OCI-LY7 (cell line): ENCODE measurements around the gene CPT1A. TPM values are rescaled to one million over a fixed set of nuclear protein-coding genes. Genes with fewer than 3 reads are reported as not detected.
A peak's percentile ranks its signal among the peaks of the same experiment; 100 is the strongest.

ENCODE experiments used
- BruUV-seq: library from RNA; stranded (reverse); fragments of 400-500 nt; replicated peaks from 2 replicates; lab custom pipeline; 2021; lab: Mats Ljungman, UMichigan
- CTCF ChIA-PET: fragments of 300-600 bp; sonication (Branson Sonifier 250); formaldehyde crosslinking; loops from one replicate; lab custom pipeline; 2022; ENCODE audit warnings: antibody characterized with exemption; ENCODE audit not compliant: unreplicated experiment; lab: Charles Lee
- POLR2A ChIA-PET: fragments of 300-600 bp; sonication (Branson Sonifier 250); formaldehyde crosslinking; loops from one replicate; lab custom pipeline; 2022; ENCODE audit warnings: antibody characterized with exemption; lab: Charles Lee
- DNase-seq: peaks from one replicate; pipeline ENCODE4 v3.0.0-alpha.2; 2015; ENCODE audit warnings: low spot score
- H2AFZ ChIP-seq: fragments of 200-600 bp; sonication (generic), shearing (Covaris generic); 2 replicates; pipeline ENCODE4 v1.6.1; 2014; ENCODE audit warnings: mild to moderate bottlenecking, antibody characterized with exemption, low read length, moderate library complexity
- H3K27ac ChIP-seq: fragments of 200-600 bp; sonication (generic); 2 replicates; pipeline ENCODE4 v1.5.1; 2014; ENCODE audit warnings: mixed run types, low read depth, mild to moderate bottlenecking, moderate library complexity, low read length, inconsistent platforms; ENCODE audit not compliant: poor library complexity, severe bottlenecking
- H3K36me3 ChIP-seq: fragments of 200-600 bp; sonication (generic); 2 replicates; pipeline ENCODE4 v1.6.1; 2014; ENCODE audit warnings: mild to moderate bottlenecking, antibody characterized with exemption, low read length, moderate library complexity, mixed read lengths; ENCODE audit not compliant: insufficient read depth
- H3K4me1 ChIP-seq: fragments of 200-600 bp; sonication (generic); 2 replicates; pipeline ENCODE4 v1.5.1; 2014; ENCODE audit warnings: mild to moderate bottlenecking, low read length; ENCODE audit not compliant: insufficient read depth, poor library complexity, severe bottlenecking
- H3K4me2 ChIP-seq: fragments of 200-600 bp; sonication (generic); 2 replicates; pipeline ENCODE4 v1.6.1; 2014; ENCODE audit warnings: mild to moderate bottlenecking, low read length
- H3K4me3 ChIP-seq: fragments of 200-600 bp; sonication (generic); 2 replicates; pipeline ENCODE4 v1.5.1; 2014; ENCODE audit warnings: mild to moderate bottlenecking, low read depth, low read length; ENCODE audit not compliant: poor library complexity, severe bottlenecking
- H3K79me2 ChIP-seq: fragments of 200-600 bp; sonication (generic); 2 replicates; pipeline ENCODE4 v1.6.1; 2016; ENCODE audit warnings: low read depth, mild to moderate bottlenecking, low read length, moderate library complexity, mixed read lengths; ENCODE audit not compliant: insufficient read depth
- H3K9me2 ChIP-seq: fragments of 200-600 bp; sonication (generic); 2 replicates; pipeline ENCODE4 v1.6.1; 2016; ENCODE audit warnings: mild to moderate bottlenecking, low read length, mixed read lengths; ENCODE audit not compliant: insufficient read depth
- H3K9me3 ChIP-seq: fragments of 200-600 bp; sonication (generic); 2 replicates; pipeline ENCODE4 v1.6.1; 2014; ENCODE audit warnings: mild to moderate bottlenecking, mixed run types, low read length, mixed read lengths
- H4K20me1 ChIP-seq: fragments of 200-600 bp; sonication (generic); 2 replicates; pipeline ENCODE4 v1.6.1; 2014; ENCODE audit warnings: mild to moderate bottlenecking, antibody characterized with exemption, low read length, moderate library complexity, mixed read lengths; ENCODE audit not compliant: insufficient read depth
- EZH2phosphoT487 ChIP-seq: fragments of 200-600 bp; sonication (generic); IDR thresholded peaks from 2 replicates; pipeline ENCODE4 v1.6.1; 2018; ENCODE audit warnings: low read depth, borderline replicate concordance, mild to moderate bottlenecking, mixed run types, antibody characterized with exemption, low read length, moderate library complexity, mixed read lengths
- intact Hi-C: fragments of 100-400 bp; cut with micrococcal nuclease; formaldehyde crosslinking; loops from one replicate; pipeline ENCODE4 v1.10.0; 2022; ENCODE audit not compliant: unreplicated experiment
- total RNA-seq, 2 experiments: library from RNA; depleted of rRNA in 1 of 2; stranded (reverse); fragments of >200 nt in 1 of 2; shearing (Covaris generic) in 1 of 2; gene quantifications; 2 replicates each; pipeline ENCODE4 v1.2.3, GENCODE V29; 2014 to 2022
- TF ChIP-seq, protein P1 (sequence below): fragments of 200-600 bp; sonication (generic); conservative IDR thresholded peaks from 2 replicates; pipeline ENCODE4 v1.5.1; 2014; ENCODE audit warnings: mild to moderate bottlenecking, antibody characterized with exemption, low read length, moderate library complexity, mixed read lengths

The CPT1A gene
- total RNA-seq, 2 experiments from 2014 or later, result 7.0 to 17.2 TPM

DNA sequence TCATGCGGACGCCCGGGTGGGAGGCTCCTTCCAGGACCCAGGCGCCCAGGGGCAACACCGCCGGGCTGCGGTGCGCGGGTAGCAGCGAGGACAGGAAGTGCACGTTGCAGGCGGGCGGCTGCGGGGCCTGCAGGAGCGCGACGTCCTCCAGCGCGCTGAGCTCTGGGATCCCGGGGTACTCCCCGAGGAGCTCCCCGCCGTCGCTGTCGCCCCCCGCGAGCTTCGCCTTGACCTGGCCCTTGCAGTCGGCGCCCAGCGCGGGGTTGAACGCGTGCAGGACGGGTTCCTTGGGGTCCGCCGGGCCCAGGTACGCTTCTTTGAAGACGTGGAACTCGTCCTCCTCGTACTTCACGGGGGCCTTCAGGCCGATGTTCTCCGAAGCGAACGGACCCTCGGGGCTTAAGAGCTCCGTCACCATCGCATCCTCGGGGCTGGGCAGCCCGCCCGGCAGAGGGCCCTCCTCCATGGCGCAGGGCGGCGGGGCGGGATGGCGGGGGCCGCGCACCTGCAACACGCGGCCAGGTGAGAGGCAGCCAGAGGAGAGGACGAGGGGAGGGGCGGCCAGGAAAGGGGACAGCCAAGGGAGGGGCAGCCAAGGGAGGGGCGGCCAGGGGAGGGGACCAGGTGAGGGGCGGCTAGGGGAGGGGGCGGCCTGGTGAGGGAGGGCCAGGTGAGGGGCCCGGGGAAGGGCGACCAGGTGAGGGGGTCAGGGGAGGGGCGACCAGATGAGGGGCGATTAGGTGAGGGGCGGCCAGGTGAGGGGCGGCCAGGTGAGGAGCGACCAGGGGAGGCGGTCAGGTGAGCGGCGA lies 91.3 kb downstream of the CPT1A start:
- Histone ChIP-seq H3K4me1 (no peaks in the 10 kb centered on the region), H3K9me2 (no peaks in the 10 kb centered on the region), H3K4me3 (peak overlapping the region; percentile 71), H3K27ac (no peak overlapping the region), H3K36me3 (peaks cover 4% of the 10 kb centered on the region), H3K9me3 (no peaks in the 10 kb centered on the region), H4K20me1 (no peaks in the 10 kb centered on the region), H3K79me2 (no peaks in the 10 kb centered on the region), H2AFZ (no peak overlapping the region), H3K4me2 (no peak overlapping the region)
- no TSS peak for BruUV-seq
- DNase-seq, result no peak
- TF ChIP-seq, protein P1, sequence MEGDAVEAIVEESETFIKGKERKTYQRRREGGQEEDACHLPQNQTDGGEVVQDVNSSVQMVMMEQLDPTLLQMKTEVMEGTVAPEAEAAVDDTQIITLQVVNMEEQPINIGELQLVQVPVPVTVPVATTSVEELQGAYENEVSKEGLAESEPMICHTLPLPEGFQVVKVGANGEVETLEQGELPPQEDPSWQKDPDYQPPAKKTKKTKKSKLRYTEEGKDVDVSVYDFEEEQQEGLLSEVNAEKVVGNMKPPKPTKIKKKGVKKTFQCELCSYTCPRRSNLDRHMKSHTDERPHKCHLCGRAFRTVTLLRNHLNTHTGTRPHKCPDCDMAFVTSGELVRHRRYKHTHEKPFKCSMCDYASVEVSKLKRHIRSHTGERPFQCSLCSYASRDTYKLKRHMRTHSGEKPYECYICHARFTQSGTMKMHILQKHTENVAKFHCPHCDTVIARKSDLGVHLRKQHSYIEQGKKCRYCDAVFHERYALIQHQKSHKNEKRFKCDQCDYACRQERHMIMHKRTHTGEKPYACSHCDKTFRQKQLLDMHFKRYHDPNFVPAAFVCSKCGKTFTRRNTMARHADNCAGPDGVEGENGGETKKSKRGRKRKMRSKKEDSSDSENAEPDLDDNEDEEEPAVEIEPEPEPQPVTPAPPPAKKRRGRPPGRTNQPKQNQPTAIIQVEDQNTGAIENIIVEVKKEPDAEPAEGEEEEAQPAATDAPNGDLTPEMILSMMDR, result no peak
- no peak for TF ChIP-seq EZH2phosphoT487
- CTCF ChIA-PET, result no interaction called here
- POLR2A ChIA-PET, result no interaction called here
- intact Hi-C loops, result loop anchor here (5.0 kb wide), 1 partner anchor 92 kb away; the partner anchor contains the start of gene CPT1A

DNA sequence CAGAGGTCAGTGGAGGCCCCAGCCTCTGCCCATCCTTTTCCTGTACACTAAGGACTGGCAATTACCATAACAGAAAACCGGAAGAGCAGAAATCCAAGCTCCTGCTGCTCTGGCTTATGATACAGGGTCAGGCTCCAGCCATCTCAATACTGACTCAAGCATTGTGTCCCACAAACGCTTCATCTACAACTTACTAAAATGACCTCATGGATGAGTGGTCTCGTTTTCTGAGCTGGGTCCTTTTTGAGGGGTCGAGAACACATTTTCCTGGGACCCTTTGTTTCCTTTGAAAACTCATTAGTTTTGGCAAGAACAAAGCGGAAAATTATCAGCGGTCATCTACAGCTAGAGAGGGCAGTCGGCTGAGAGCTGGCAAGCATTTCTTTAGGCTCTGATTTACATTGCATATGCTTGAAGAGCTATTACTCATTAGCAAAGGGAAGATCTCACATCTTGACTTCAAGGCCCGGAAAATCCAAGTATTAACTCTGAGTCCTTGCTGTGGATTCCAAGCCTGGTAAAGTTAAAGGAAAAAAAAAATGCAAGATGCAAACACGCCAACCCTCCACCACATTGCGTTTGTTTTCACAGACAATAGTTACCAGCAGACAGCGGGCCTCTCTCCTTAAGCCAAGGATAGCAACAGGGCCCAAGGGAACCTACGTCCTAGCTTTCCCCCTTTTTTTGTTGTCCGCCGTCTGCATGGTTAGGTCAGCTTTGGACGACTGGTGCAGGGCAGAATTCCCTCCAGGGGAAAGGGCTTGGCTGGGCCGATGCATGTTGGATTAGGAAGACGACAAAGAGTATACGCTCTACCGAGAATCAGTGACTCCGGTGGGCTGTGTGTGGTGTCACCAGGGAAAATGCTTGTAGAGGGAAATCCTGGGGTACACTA lies 92.2 kb downstream of the CPT1A start:
- POLR2A ChIA-PET, result interaction anchor here (0.7 to 1.1 kb wide), 2 partner anchors 89 to 148 kb away, joined by 3 read pairs; no protein-coding TSS in a partner anchor
- Histone ChIP-seq H3K79me2 (no peaks in the 10 kb centered on the region), H3K4me2 (no peak overlapping the region), H4K20me1 (no peaks in the 10 kb centered on the region), H3K4me3 (no peak overlapping the region), H3K27ac (no peak overlapping the region), H3K36me3 (peaks cover 4% of the 10 kb centered on the region), H3K4me1 (no peaks in the 10 kb centered on the region), H3K9me2 (no peaks in the 10 kb centered on the region), H2AFZ (no peak overlapping the region), H3K9me3 (no peaks in the 10 kb centered on the region)
- intact Hi-C loops, result loop anchor here (5.0 kb wide), 1 partner anchor 93 kb away; the partner anchor contains the start of gene CPT1A
- CTCF ChIA-PET, result no interaction called here
- no peak for TF ChIP-seq EZH2phosphoT487
- TF ChIP-seq, protein P1, result no peak
- no peak for DNase-seq
- BruUV-seq, result TSS peak; percentile 46
